Renal cortex interstitium (tissue), 11 donors: Measurements from ENCODE around the gene PCDHGC3. TPM values are rescaled to one million over a fixed set of nuclear protein-coding genes. Genes with fewer than 3 reads are reported as not detected.

Source experiments
- DNase-seq, 11 donors: peaks; one replicate each; pipeline ENCODE4 v3.0.0-alpha.2; 2013; ENCODE audit warnings: low read depth in 9 of 11, low spot score in 4 of 11; ENCODE audit errors: extremely low read depth in 1 of 11
- polyA plus RNA-seq, 3 donors: library from polyadenylated mRNA; unstranded; fragments of 120-200 nt; gene quantifications; one replicate each; pipeline ENCODE4 v1.2.1, GENCODE V29; 2013; ENCODE audit not compliant: insufficient read length in 3 of 3

PCDHGC3 gene
- polyA plus RNA-seq, 3 donors = 90.0 to 127 (median 97.3) TPM

DNA sequence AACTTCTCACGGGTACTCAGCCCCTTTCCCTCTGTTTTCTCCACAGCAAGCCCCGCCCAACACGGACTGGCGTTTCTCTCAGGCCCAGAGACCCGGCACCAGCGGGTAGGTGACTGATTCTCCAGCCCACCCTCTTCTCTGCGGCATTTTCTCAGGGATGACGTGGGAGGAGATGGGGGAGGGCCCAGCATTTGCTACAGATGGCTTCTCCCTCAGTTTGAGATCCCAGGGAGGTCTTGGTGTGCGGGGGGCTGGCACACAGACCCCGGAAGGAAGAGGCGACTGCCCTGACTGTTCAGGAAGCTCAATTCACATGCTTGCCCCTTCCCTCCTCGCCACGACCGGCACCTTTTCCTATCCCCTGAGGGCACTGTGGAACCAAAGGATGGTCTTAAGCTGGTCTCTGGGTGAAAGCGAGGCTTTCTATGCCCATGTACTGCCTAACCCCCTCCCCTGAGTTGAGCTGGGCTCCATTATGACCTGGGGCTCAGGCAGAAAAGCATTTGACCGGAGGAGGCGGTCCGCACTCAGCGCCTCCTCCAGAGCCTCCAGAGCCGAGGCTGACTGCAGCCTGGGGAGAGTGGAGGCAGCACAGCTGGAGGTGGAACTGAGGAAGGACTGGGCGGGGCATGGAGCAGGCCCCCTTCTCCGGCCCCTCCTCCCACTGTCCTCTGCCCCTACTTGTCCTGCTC lies 19.1 kb downstream of the PCDHGC3 start:
- DNase-seq = no peak

- no peak for DNase-seq
These were observed 19.7 kb downstream of the PCDHGC3 start for GRCh38 chr5:141495453-141495811.

DNA sequence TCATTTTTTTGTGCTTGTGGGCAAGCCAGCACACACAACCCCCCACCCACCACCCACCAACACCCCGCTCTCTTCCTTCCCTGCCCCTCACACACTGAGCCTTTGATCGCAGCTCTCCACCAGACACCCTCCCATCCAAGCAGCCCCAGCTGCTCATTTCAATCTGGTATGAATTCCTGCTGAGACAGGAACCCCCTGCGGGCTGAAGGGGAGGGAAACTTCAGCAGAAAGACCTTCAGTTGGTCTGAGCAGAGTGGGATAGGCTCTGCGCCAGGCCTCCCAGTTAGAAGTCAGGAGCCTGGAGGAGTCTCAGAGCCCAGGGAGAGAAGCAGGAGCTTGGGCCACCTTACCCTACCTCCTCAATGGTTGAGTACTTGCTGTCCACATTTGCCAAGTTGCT lies 20.3 kb downstream of the PCDHGC3 start:
- no peak for DNase-seq

- no peak for DNase-seq
These were observed 26.0 kb downstream of the PCDHGC3 start for GRCh38 chr5:141501761-141502160.

GRCh38 chr5:141503681-141504080 lies 27.9 kb downstream of the PCDHGC3 start:
- DNase-seq = no peak

DNA sequence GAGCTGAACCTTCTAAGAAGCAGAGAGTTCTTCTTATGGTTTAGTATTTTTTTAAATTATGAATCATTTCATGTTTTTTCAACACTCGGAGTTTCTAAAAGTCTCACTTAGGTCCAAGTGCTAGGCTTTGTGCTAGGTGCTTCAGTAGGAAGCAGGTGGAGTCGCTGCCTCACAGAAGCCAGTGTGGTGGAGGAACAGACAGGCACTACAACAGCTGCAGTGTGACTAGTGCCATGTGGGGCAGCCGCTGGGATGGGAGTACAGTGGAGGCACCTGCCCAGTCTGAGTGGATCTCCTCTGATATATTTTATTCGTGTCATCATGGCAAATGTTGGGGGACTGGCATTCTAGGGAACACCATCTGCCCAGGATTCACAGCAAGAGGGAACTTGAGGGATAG lies 28.4 kb downstream of the PCDHGC3 start:
- no peak for DNase-seq

DNA sequence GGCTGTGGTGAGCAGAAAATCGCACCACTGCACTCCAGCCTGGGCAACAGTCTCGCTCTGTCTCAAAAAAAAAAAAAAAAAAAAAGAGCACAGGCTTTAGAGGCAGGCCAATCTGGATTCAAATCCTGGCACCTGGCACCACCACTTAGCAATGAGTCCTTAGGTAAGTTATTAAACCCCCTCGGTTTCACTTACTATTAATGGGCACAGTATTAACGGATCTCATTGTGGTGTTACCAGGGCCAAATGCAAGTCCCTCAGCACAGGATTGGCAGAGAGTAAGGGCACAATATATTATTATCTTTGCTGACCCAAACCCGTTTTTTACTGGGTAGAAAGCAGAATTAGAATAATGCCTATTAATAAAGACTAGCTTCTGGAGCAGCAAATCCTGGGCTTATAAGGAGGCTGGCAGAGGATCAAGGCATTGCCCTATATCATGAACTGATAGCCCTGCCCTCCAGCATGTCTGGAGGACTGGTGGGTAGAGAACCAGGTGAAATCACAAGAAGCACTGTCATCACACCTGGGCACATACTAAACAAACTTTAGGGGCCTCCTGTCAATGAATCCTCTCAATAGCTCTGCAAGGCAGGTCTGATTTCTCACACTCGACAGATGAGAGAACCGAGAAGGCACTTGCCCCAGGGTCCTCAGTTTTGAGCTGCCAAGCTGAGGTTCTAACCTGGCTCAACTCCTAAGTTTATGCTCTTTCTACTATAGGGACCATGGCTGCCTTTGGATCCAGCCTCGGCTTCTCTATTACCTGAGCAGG lies 30.8 kb downstream of the PCDHGC3 start:
- DNase-seq = no peak

- no peak for DNase-seq
These were observed 31.8 kb downstream of the PCDHGC3 start for GRCh38 chr5:141507387-141508091.

DNA sequence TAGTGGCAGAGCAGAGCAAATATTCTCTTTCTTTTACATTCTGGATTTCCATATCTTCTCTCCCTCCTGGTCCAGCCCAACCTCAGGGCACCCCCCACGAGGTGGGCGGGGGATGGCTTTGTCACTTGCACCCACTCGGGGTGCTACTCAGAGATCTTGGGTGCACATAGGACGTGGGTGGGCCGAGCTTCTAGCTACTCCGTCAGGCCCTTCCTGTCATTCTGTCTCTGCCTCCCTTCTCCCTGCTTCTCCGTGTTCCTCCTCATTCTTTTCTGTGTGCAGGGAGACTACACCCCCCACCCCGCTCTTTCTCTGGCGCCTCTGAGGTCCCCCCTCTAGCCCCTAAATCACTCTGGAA lies 32.7 kb downstream of the PCDHGC3 start:
- no peak for DNase-seq

GRCh38 chr5:141508798-141509611 lies 33.2 kb downstream of the PCDHGC3 start:
- peak in 6 of 11 donors; percentile 79 to 89 (median 86) for DNase-seq

DNA sequence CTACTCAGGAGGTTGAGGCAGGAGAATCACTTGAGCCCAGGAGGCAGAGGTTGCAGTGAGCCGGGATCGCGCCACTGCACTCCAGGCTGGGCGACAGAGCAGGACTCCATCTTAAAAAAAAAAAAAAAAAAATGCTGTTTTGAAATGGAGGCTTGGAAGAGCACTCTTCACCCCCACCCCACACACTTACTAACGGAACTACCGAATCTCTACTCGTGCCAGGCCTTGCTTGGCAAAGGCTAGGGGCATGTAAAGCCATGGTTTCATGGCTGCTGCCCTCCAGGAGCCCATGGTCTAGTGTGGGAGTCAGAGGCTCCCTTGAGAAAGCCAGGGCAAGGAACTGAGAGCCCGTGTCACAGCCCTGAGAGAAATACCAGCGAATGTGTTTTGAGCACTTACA lies 34.4 kb downstream of the PCDHGC3 start:
- DNase-seq = no peak

GRCh38 chr5:141510850-141511601 lies 35.3 kb downstream of the PCDHGC3 start:
- no peak for DNase-seq

DNA sequence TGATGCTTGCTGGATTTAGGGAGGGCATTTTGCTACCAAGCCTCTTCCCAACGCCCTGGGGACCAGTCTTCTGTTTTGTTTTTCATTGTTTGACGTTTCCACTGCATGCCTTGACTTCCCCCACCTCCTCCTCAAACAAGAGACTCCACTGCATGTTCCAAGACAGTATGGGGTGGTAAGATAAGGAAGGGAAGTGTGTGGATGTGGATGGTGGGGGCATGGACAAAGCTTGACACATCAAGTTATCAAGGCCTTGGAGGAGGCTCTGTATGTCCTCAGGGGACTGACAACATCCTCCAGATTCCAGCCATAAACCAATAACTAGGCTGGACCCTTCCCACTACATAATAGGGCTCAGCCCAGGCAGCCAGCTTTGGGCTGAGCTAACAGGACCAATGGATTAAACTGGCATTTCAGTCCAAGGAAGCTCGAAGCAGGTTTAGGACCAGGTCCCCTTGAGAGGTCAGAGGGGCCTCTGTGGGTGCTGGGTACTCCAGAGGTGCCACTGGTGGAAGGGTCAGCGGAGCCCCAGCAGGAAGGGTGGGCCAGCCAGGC lies 36.1 kb downstream of the PCDHGC3 start:
- DNase-seq = no peak

DNA sequence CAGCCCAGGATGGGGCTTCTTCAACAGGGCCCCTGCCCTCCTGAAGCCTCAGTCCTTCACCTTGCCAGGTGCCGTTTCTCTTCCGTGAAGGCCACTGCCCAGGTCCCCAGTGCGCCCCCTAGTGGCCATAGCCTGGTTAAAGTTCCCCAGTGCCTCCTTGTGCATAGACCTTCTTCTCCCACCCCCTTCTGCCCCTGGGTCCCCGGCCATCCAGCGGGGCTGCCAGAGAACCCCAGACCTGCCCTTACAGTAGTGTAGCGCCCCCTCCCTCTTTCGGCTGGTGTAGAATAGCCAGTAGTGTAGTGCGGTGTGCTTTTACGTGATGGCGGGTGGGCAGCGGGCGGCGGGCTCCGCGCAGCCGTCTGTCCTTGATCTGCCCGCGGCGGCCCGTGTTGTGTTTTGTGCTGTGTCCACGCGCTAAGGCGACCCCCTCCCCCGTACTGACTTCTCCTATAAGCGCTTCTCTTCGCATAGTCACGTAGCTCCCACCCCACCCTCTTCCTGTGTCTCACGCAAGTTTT lies 36.7 kb downstream of the PCDHGC3 start:
- peak in 3 of 11 donors; percentile 66 to 83 (median 67) for DNase-seq

- peak in 3 of 11 donors; percentile 61 to 70 (median 62) for DNase-seq
These were observed 37.3 kb downstream of the PCDHGC3 start for GRCh38 chr5:141512911-141513626.

- DNase-seq = peak in 7 of 11 donors; percentile 67 to 83 (median 80)
These were observed 38.0 kb downstream of the PCDHGC3 start for GRCh38 chr5:141513627-141514329.
